Gastroesophageal sphincter (tissue), 4 donors: Measurements from ENCODE around the gene PTPN14. TPM values are rescaled to one million over a fixed set of nuclear protein-coding genes. Genes with fewer than 3 reads are reported as not detected.
"Not testable (repeated sequence)": the region's sequence is repeated elsewhere in the genome, so short reads cannot be mapped to it uniquely, and the experiment has no call there.

Source experiments
- ATAC-seq: fragments of 150-250 bp; one replicate; pipeline ENCODE4 v1.9.1; 2016; ENCODE audit warnings: mild to moderate bottlenecking, moderate library complexity
- H3K27ac ChIP-seq, 4 donors: fragments of 200-600 bp; sonication (generic) in 3 of 4; 1 replicate in 3 of 4; 2 replicates in 1 of 4; pipeline ENCODE4 v1.5.1; 2016 to 2019
- H3K27me3 ChIP-seq: fragments of 200-600 bp; sonication (generic); one replicate; pipeline ENCODE4 v1.5.1; 2019
- H3K36me3 ChIP-seq, 2 donors: fragments of 200-600 bp; sonication (generic); one replicate each; pipeline ENCODE4 v1.5.1; 2019; ENCODE audit warnings: control low read depth in 1 of 2
- H3K4me1 ChIP-seq, 3 donors: fragments of 200-600 bp; sonication (generic); 1 replicate in 2 of 3; 2 replicates in 1 of 3; pipeline ENCODE4 v1.5.1; 2016 to 2019; ENCODE audit warnings: control low read depth in 2 of 3
- H3K4me3 ChIP-seq, 2 donors: fragments of 200-600 bp; sonication (generic); one replicate each; pipeline ENCODE4 v1.5.1; 2019; ENCODE audit warnings: mild to moderate bottlenecking in 1 of 2, moderate library complexity in 1 of 2
- H3K9me3 ChIP-seq, 3 donors: fragments of 200-600 bp; sonication (generic); one replicate each; pipeline ENCODE4 v1.5.1; 2017 to 2019; ENCODE audit warnings: control low read depth in 2 of 3
- CTCF ChIP-seq, 4 experiments: fragments of 200-600 bp in 2 of 4; fragments of 450-650 bp in 2 of 4; sonication (generic) in 1 of 4; IDR thresholded peaks; one replicate each; pipeline ENCODE4 v1.5.1; 2017 to 2019; ENCODE audit warnings: antibody characterized with exemption in 4 of 4, mild to moderate bottlenecking in 2 of 4, moderate library complexity in 2 of 4
- EP300 ChIP-seq: sonication (generic); formaldehyde crosslinking; IDR thresholded peaks from one replicate; pipeline ENCODE4 v1.6.1; 2017; ENCODE audit warnings: antibody characterized with exemption, mild to moderate bottlenecking
- POLR2A ChIP-seq, 2 donors: fragments of 450-650 bp; IDR thresholded peaks; one replicate each; pipeline ENCODE4 v1.6.1; 2017; ENCODE audit warnings: antibody characterized with exemption in 2 of 2, mild to moderate bottlenecking in 2 of 2, moderate library complexity in 1 of 2
- POLR2AphosphoS5 ChIP-seq: sonication (generic); formaldehyde crosslinking; IDR thresholded peaks from one replicate; pipeline ENCODE4 v1.6.1; 2017; ENCODE audit warnings: antibody characterized with exemption
- WGBS, 2 donors: methylation state at CpG; one replicate each; pipeline ENCODE4 v1.1.5; 2018; ENCODE audit warnings: low coverage in 1 of 2; 5-methylcytosine and 5-hydroxymethylcytosine counted together
- total RNA-seq, 4 donors: library from RNA; depleted of rRNA; stranded (reverse); fragments of >200 nt; gene quantifications; one replicate each; pipeline ENCODE4 v1.1.0, GENCODE V29; 2016

The PTPN14 gene
- total RNA-seq: 10 to 100 TPM; 38.9 to 96.8 (median 75.4) TPM

- peak; percentile 92 for ATAC-seq
- peak in 3 of 4 experiments; percentile 44 to 57 (median 54) for TF ChIP-seq CTCF (IDR thresholded peaks at IDR 0.05)
- TF ChIP-seq POLR2AphosphoS5: no peak
- no peak for TF ChIP-seq EP300
- peak; percentile 61 to 71 for TF ChIP-seq POLR2A (IDR thresholded peaks at IDR 0.05)
- Histone ChIP-seq H3K27ac (peak within 1 kb of the TSS; percentile 90 to 97 (median 96)), H3K36me3 (no peaks in the 10 kb centered on the region), H3K4me3 (peak within 1 kb of the TSS; percentile 63 to 82), H3K4me1 (peaks cover 0 to 48% (median 0%) of the 10 kb centered on the region in 3 donors), H3K27me3 (no peaks in the 10 kb centered on the region), H3K9me3 (no peaks in the 10 kb centered on the region)
- 0% methylated on average over 5 to 13 of the region's 67 CpGs for WGBS, 2 donors
Observed at GRCh38 chr1:214551436-214552173, at the start of gene PTPN14. TSS of gene PTPN14 (minus strand) at chr1:214551602. CDS start at chr1:214464803, 86,799 bp downstream.

DNA sequence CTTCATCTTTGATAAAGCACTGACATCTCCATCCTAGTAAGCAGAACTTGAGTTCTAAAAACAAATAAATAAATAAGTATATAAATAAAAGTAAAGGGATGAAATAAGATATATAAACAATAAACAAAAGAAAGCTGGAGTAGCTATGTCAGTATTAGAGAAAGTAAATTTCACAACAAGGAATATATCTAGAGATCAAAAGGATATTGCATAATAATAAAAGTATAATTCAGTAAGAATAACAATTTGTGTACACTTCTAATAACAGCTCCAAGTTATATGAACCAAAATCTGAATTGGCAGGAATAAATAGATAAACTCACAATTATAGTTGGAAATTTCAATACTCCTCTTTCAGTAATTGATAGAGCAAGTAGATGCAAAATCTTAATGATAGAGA lies 41.8 kb upstream of the PTPN14 start:
- no peak for ATAC-seq
- no peak overlapping the region for H3K27ac ChIP-seq
- no peak overlapping the region for H3K4me3 ChIP-seq
- no peak for TF ChIP-seq EP300
- no peak for TF ChIP-seq CTCF (IDR thresholded peaks at IDR 0.05)
- TF ChIP-seq POLR2A (IDR thresholded peaks at IDR 0.05): no peak
- no peak for TF ChIP-seq POLR2AphosphoS5
- no peaks in the 10 kb centered on the region for H3K27me3 ChIP-seq
- H3K9me3 ChIP-seq: no peaks in the 10 kb centered on the region
- H3K36me3 ChIP-seq: no peaks in the 10 kb centered on the region
- H3K4me1 ChIP-seq: no peaks in the 10 kb centered on the region

DNA sequence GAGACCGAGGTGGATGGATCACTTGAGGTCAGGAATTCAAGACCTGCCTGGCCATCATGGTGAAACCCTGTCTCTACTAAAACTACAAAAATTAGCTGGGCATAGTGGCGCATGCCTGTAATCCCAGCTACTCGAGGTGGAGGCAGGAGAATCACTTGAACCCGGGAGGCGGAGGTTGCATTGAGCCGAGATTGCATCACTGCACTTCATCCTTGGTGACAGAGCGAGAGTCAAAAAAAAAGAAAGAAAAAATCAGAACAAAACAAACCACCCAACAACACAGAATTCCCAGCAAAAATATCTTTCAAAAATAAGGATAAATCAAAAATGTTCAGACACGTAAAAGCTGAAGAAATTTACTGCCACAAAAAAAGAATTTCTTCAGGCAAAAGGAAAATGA lies 40.5 kb upstream of the PTPN14 start:
- H3K9me3 ChIP-seq, H3K27me3 ChIP-seq, H3K27ac ChIP-seq, ATAC-seq, H3K4me1 ChIP-seq, H3K36me3 ChIP-seq, H3K4me3 ChIP-seq: not testable (repeated sequence)
- 74 to 83% methylated on average over 3 to 4 of the region's 8 CpGs for WGBS, 2 donors

DNA sequence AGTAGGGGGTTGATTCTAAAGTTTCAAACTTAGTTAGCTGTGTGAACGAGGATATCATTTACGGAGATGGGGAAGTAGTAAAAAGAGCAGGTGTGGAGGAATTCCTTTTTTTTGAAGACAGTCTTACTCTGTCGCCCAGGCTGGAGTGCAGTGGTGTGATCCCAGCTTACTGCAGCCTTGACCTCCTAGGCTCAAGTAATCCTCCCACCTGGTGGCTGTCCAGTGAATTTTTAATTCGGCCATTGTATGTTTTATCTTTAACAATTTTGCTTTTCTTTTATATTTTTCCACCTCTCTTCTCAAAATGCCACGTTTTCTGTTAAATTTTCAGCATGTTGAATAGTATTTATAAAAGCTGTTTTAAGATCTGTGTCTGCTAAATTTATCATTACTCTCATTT lies 39.3 kb upstream of the PTPN14 start:
- ATAC-seq: no peak
- Histone ChIP-seq H3K27ac (no peak overlapping the region), H3K4me3 (no peak overlapping the region), H3K9me3 (no peaks in the 10 kb centered on the region), H3K27me3 (no peaks in the 10 kb centered on the region), H3K36me3 (no peaks in the 10 kb centered on the region), H3K4me1 (no peaks in the 10 kb centered on the region)
- TF ChIP-seq POLR2AphosphoS5 (no peak), EP300 (no peak), POLR2A (IDR thresholded peaks at IDR 0.05) (no peak), CTCF (IDR thresholded peaks at IDR 0.05) (no peak)
- WGBS, 2 donors: 83 to 86% methylated on average over 5 of the region's 5 CpGs

DNA sequence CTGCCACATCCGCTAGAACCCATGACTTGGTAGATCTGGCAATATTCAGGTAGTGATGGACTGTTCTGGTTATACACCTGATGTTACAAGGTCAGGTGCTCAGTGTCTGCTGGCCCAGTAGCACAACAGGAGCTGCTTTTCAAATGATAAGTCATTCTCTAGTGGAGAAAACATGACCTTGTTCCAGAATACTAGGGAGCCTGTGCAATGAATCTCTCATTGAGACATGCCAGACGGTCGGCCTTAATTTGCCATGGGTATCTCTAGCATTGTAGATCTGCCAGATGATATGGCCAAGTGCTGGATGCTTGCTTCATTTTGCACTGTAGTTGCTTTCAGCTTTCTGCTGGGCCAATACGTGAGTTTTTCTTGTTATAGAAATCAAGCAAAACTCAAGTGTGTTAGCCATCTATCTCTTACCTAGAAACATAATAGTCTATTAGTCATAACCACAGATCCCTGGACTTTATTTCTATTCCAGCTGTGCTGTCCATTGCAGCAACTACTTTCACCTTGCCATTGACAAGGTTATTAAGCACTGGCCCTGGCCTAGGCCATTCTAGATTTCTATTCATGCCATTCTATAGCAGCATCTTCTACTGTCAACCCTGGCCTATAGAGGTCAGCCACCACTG lies 37.7 kb upstream of the PTPN14 start:
- H3K27me3 ChIP-seq: no peaks in the 10 kb centered on the region
- WGBS, 2 donors: 83 to 96% methylated on average over 2 to 4 of the region's 4 CpGs

More for the DNA sequence above, 37.7 kb upstream of the PTPN14 start:
- Histone ChIP-seq H3K4me3 (no peak overlapping the region), H3K27ac (no peak overlapping the region), H3K4me1 (no peaks in the 10 kb centered on the region), H3K9me3 (no peaks in the 10 kb centered on the region), H3K36me3 (no peaks in the 10 kb centered on the region)
- no peak for TF ChIP-seq EP300
- no peak for TF ChIP-seq POLR2A (IDR thresholded peaks at IDR 0.05)
- no peak for TF ChIP-seq CTCF (IDR thresholded peaks at IDR 0.05)
- no peak for TF ChIP-seq POLR2AphosphoS5
- no peak for ATAC-seq
